IPS DF 4.7 (cell line): ENCODE results near the gene YEATS2.
"Not testable (repeated sequence)": the region's sequence is repeated elsewhere in the genome, so short reads cannot be mapped to it uniquely, and the experiment has no call there.

Experiments used
- DNase-seq: peaks from one replicate; pipeline ENCODE4 v3.0.0-alpha.2; 2013; ENCODE audit warnings: low spot score; ENCODE audit errors: extremely low read depth

YEATS2 gene

GRCh38 chr3:183711516-183711915 is 13.9 kb downstream of the YEATS2 start:
- no peak for DNase-seq

GRCh38 chr3:183714622-183715021 is 17.0 kb downstream of the YEATS2 start:
- DNase-seq: no peak

DNA sequence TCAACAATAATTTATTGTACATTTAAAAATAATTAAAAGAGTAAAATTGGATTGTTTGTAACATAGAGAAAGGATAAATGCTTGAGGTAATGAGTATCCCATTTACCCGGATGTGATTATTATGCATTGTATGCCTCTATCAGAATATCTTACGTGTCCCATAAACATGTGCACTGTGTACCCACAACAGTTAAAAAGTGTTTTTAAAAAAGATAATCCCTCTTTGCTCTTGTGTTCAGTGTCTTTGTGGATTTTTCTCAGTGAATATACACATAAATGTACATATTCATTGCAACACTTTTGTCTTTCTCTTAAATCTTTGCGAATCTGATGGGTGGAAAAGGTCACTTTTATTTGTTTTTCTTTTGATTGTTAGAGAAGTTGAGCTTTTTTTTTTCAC is 20.4 kb downstream of the YEATS2 start:
- DNase-seq: no peak

DNA sequence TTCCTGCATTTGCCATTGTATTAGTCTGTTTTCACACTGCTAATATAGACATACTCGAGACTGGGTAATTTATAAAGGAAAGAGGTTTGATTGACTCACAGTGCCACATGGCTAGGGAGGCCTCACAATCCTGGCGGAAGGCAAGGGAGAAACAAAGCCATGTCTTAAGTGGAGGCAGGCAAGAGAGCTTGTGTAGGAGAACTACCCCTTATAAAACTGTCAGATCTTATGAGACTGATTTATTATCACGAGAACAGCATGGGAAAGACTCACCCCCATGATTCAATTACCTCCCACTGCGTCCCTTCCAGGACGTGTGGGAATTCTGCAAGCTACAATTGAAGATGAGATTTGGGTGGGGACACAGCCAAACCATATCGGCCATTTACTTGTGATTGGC is 27.8 kb downstream of the YEATS2 start:
- no peak for DNase-seq

DNA sequence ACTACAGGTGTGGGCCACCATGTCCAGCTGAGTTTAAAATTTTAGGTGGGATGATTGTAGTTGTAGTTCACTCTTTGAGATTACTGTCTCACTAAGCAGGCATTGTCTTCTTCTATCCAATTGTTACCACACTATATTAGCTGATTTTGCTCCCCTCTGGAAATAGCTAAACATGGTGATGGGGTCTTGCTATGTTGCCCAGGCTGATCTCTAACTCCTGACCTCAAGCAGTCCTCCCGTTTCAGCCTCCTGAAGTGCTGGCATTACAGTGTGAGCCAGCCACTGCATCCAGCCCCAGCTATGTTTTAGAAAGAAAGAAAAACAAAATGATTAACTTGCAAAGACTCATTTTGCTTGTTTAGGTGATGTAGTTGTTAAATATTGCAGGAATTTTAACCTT is 30.6 kb downstream of the YEATS2 start:
- no peak for DNase-seq

DNA sequence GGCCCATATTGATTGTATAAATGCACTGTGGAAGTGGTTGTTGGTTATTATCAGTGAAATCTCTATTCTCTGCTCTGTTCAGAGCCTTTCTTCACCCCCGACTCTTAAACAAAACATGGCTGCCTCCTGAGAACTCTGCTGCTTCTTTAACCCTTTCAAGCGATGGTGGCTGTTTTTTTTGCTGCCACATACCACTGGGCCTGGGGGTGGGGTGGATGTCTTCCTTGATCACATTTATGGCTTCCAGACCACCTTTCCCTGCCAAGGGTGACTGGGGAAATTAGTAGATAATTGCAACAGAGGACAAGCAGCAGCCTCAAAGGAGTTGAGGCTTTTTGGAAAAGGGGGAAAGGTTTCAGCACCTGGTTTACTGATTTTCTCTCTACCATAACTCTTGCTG is 32.8 kb downstream of the YEATS2 start:
- no peak for DNase-seq

- no peak for DNase-seq
These were observed 34.0 kb downstream of the YEATS2 start for GRCh38 chr3:183731611-183732010.

DNA sequence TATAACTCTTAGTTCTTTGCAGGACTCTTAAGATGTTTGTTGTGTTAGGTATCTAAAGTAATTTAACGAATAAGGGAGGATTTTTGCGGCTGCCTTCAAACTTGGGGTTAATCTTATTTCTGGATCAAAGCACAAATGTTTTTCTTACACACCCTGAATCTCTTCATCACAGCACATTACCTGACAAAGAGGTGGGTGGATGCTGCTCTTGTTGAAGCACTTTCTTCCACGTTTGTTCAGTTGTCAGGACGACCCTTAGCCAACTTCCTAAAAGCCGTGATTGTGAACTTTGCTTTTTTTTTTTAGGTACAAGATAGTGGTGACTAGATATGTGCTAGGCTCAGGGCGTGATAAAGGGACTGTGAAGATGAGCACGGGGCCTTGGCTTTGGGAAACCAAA is 36.0 kb downstream of the YEATS2 start:
- DNase-seq: no peak

GRCh38 chr3:183734750-183735494 is 37.3 kb downstream of the YEATS2 start:
- no peak for DNase-seq

DNA sequence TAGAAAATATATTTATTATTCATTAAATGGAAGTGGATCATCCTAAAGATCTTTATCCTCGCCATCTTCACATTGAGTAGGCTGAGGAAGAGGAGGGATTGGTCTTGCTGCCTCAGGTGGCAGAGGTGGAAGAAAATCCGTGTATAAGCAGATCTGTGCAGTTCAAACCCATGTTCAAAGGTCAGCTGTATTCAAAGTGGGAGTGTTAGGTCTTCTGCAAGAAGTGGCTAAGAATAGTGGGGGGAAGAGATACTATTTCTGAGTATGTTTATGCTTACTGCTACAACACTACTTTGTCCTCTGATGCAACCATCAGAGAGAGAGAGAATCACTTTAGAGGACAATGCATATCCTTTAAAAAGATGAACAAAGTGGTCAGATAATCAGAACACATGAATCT is 39.5 kb downstream of the YEATS2 start:
- no peak for DNase-seq

GRCh38 chr3:183740154-183740553 is 42.6 kb downstream of the YEATS2 start:
- not testable (repeated sequence) for DNase-seq

GRCh38 chr3:183743231-183743630 is 45.6 kb downstream of the YEATS2 start:
- no peak for DNase-seq

DNA sequence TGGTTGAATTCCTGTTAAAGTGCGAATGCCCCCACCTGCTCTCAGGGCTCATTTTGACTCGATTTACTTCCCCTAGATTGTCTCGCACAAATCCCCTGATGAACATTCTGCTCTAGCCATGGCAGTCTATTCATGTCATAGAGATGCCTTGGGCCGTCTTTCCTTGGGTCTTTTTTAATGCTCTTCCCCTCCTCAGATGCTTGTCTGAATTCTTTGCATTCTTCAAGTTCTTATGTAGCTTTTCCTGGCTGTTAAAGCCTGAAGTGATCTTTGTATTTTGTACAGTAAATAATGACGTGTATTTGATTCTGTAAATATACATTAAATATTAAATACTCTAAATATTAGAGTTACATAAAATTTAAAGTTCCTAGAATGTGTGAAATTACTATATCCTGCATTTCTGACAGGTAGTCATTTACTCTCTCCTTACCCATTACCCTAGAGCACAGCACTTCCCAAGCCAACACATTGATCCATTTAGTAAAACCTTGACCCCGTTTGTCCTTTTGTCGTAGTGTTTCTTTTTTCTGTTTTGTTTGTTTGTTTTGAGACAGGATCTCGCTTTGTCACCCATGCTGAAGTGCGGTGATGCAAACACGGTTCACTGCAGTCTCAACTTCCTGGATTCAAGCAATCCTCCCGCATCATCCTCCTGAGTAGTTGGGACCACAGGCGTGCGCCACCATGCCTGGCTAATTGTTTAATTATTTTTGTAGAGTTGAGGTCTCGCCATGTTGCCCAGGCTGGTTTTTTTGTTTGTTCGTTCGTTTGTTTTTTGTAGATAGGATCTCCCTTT is 47.9 kb downstream of the YEATS2 start:
- DNase-seq: peak; percentile 16

- no peak for DNase-seq
These were observed 56.5 kb downstream of the YEATS2 start for GRCh38 chr3:183754052-183754451.

DNA sequence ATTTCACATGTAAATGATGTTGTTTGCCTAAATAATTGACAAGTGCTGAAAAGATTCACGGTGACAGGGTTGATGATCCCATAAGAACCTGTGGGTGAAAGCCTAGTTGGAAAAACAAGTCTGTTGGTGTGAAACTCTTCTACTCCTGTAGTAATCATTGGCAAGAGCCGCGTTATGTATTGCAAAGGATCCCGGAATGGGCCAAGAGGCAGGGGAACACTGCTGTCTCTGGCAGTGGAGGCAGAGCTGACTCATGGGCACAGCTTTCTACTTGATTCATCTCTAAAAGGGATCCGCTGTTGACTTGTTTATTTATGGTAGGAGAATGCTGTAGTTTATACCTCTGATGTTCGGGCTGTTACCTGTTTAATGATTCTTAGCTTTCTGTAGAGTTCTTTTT is 64.7 kb downstream of the YEATS2 start:
- DNase-seq: no peak

- DNase-seq: no peak
These were observed 67.5 kb downstream of the YEATS2 start for GRCh38 chr3:183764847-183765731.

- no peak for DNase-seq
These were observed 68.5 kb downstream of the YEATS2 start for GRCh38 chr3:183766107-183766506.

- DNase-seq: peak; percentile 49
These were observed 69.4 kb downstream of the YEATS2 start for GRCh38 chr3:183766745-183767606.

- no peak for DNase-seq
These were observed 70.5 kb downstream of the YEATS2 start for GRCh38 chr3:183768114-183768513.

- DNase-seq: no peak
These were observed 71.9 kb downstream of the YEATS2 start for GRCh38 chr3:183769453-183769852.

- no peak for DNase-seq
These were observed 77.0 kb downstream of the YEATS2 start for GRCh38 chr3:183774631-183775030.
